GM12878 (cell line): ENCODE measurements around the gene HAPSTR1. TPM values are rescaled to one million over a fixed set of nuclear protein-coding genes. Genes with fewer than 3 reads are reported as not detected.

Experiments
- ATAC-seq: fragments of 200-7000 bp; cut with Tn5 transposase; 3 replicates; pipeline ENCODE4 v1.9.1; 2020; ENCODE audit warnings: mild to moderate bottlenecking, moderate library complexity
- BruUV-seq: library from RNA; stranded (reverse); fragments of 400-500 nt; replicated peaks from 2 replicates; lab custom pipeline; 2021; lab: Mats Ljungman, UMichigan
- CTCF ChIA-PET: fragments of 300-600 bp; sonication (Branson Sonifier 250); formaldehyde crosslinking; extraction: SDS; loops from one replicate; lab custom pipeline; 2021; ENCODE audit warnings: inconsistent platforms; lab: Yijun Ruan, JAX
- POLR2A ChIA-PET: fragments of 350-600 bp; formaldehyde crosslinking; extraction: SDS; loops from one replicate; lab custom pipeline; 2021; ENCODE audit warnings: inconsistent platforms; lab: Charles Lee
- RAD21 ChIA-PET: fragments of 300-600 bp; sonication (Branson Sonifier 250); formaldehyde crosslinking; loops from one replicate; lab custom pipeline; 2023; ENCODE audit warnings: antibody characterized with exemption; ENCODE audit not compliant: unreplicated experiment; lab: Charles Lee
- SMC1A ChIA-PET: fragments of 300-600 bp; sonication (Branson Sonifier 250); formaldehyde crosslinking; loops from one replicate; lab custom pipeline; 2023; ENCODE audit not compliant: unreplicated experiment, uncharacterized antibody; lab: Charles Lee
- DNase-seq: peaks from one replicate; pipeline ENCODE4 v3.0.0-alpha.2; 2011; ENCODE audit warnings: low read depth, low spot score
- FAIRE-seq: peaks from 3 replicates; lab custom pipeline; 2011; peaks lifted over from hg19 to GRCh38; lab: Jason Lieb, UNC
- H2AFZ ChIP-seq: 2 replicates; pipeline ENCODE4 v1.6.0; 2011; ENCODE audit warnings: low read depth, low read length, control low read depth; ENCODE audit not compliant: control insufficient read depth
- H3K27ac ChIP-seq: 2 replicates; pipeline ENCODE4 v1.5.1; 2011; ENCODE audit warnings: control low read depth; ENCODE audit not compliant: control insufficient read depth, insufficient read depth
- H3K27me3 ChIP-seq, 2 experiments: replicated peaks in 1 of 2; 2 replicates each; pipeline versions ENCODE4 v1.6.0 to v1.6.1; 2011; ENCODE audit warnings: low read length in 1 of 2; ENCODE audit not compliant: control insufficient read depth in 2 of 2, insufficient read depth in 2 of 2
- H3K36me3 ChIP-seq, 2 experiments: 2 replicates each; pipeline ENCODE4 v1.5.1; 2011; ENCODE audit warnings: low read length in 1 of 2; ENCODE audit not compliant: control insufficient read depth in 2 of 2, insufficient read depth in 2 of 2
- H3K4me1 ChIP-seq: 2 replicates; pipeline ENCODE4 v1.6.1; 2011; ENCODE audit warnings: mild to moderate bottlenecking, low read length, moderate library complexity, mixed read lengths; ENCODE audit not compliant: control insufficient read depth, insufficient read depth
- H3K4me2 ChIP-seq: 2 replicates; pipeline ENCODE4 v1.6.0; 2011; ENCODE audit warnings: control low read depth; ENCODE audit not compliant: control insufficient read depth, insufficient read depth
- H3K4me3 ChIP-seq: fragments of 200-600 bp; sonication (generic); 2 replicates; pipeline ENCODE4 v1.5.1; 2016
- H3K79me2 ChIP-seq: 2 replicates; pipeline ENCODE4 v1.6.0; 2011; ENCODE audit warnings: low read length; ENCODE audit not compliant: control insufficient read depth, insufficient read depth
- H3K9ac ChIP-seq: 2 replicates; pipeline ENCODE4 v1.8.0; 2011; ENCODE audit warnings: low read length, control low read depth, mixed read lengths; ENCODE audit not compliant: control insufficient read depth, insufficient read depth
- H3K9me3 ChIP-seq: replicated peaks from 3 replicates; pipeline ENCODE4 v1.5.1; 2011; ENCODE audit warnings: mild to moderate bottlenecking, low read length; ENCODE audit not compliant: control insufficient read depth, insufficient read depth
- H4K20me1 ChIP-seq: 2 replicates; pipeline ENCODE4 v1.6.0; 2011; ENCODE audit not compliant: control insufficient read depth, insufficient read depth
- DPF2 ChIP-seq: fragments of 450-650 bp; IDR thresholded peaks from 2 replicates; pipeline ENCODE4 v1.6.1; 2017; ENCODE audit warnings: mild to moderate bottlenecking
- EP300 ChIP-seq, 2 experiments: fragments of 150-350 bp in 1 of 2; IDR thresholded peaks; 2 replicates each; pipeline ENCODE4 v1.6.1; 2011 to 2012; ENCODE audit warnings: low read depth in 2 of 2, low read length in 2 of 2, borderline replicate concordance in 1 of 2, improper control_type of control experiment in 1 of 2, inconsistent platforms in 1 of 2; ENCODE audit not compliant: control insufficient read depth in 1 of 2
- ESRRA ChIP-seq: IDR thresholded peaks from 2 replicates; pipeline ENCODE4 v1.6.1; 2012; ENCODE audit warnings: mild to moderate bottlenecking, low read length, improper control_type of control experiment
- ETV6 ChIP-seq, 2 experiments: fragments of 450-650 bp in 1 of 2; IDR thresholded peaks in 1 of 2; conservative IDR thresholded peaks in 1 of 2; 2 replicates each; pipeline ENCODE4 v1.6.1; 2014; ENCODE audit warnings: antibody characterized with exemption in 1 of 2, borderline replicate concordance in 1 of 2, low read depth in 1 of 2, mild to moderate bottlenecking in 1 of 2, moderate library complexity in 1 of 2
- GATAD2B ChIP-seq: fragments of 450-650 bp; conservative IDR thresholded peaks from 2 replicates; pipeline ENCODE4 v1.6.1; 2017; ENCODE audit warnings: low read depth, mild to moderate bottlenecking, moderate library complexity
- KAT2A ChIP-seq: conservative IDR thresholded peaks from 2 replicates; pipeline ENCODE4 v1.6.1; 2011; ENCODE audit warnings: low read depth, low read length; ENCODE audit not compliant: control insufficient read depth
- MTA3 ChIP-seq: IDR thresholded peaks from 2 replicates; pipeline ENCODE4 v1.6.1; 2012; ENCODE audit warnings: low read length, inconsistent platforms, borderline replicate concordance
- POU2F2 ChIP-seq: IDR thresholded peaks from 3 replicates; pipeline ENCODE4 v1.6.1; 2011; ENCODE audit warnings: low read depth, mild to moderate bottlenecking, low read length, borderline replicate concordance
- RCOR1 ChIP-seq: conservative IDR thresholded peaks from 2 replicates; pipeline ENCODE4 v1.6.1; 2012; ENCODE audit warnings: low read depth, low read length, improper control_type of control experiment
- RUNX3 ChIP-seq: IDR thresholded peaks from 2 replicates; pipeline ENCODE4 v1.6.1; 2012; ENCODE audit warnings: low read length, inconsistent platforms
- WGBS: methylation state at CpG from one replicate; pipeline ENCODE4 v1.1.6; 2016; ENCODE audit warnings: low lambda C conversion rate; ENCODE audit not compliant: insufficient replicate concordance, insufficient coverage; ENCODE audit errors: missing lambda C conversion rate; 5-methylcytosine and 5-hydroxymethylcytosine counted together
- in situ Hi-C: fragments of 300-500 bp; cut with MboI; formaldehyde crosslinking; loops from 9 replicates; pipeline ENCODE4 v1.14.3; 2018; ENCODE audit warnings: mixed read lengths
- intact Hi-C: fragments of 100-400 bp; cut with micrococcal nuclease; formaldehyde crosslinking; loops from one replicate; pipeline ENCODE4 v1.14.2; 2022; ENCODE audit not compliant: unreplicated experiment
- polyA plus RNA-seq, 11 experiments: library from polyadenylated mRNA; depleted of rRNA in 4 of 11; unstranded in 6 of 11; stranded (reverse) in 5 of 11; fragments of >200 nt; fragmentation: Nextera tagmentation in 4 of 11; fragmentation: Illumina TruSeq in 1 of 11; extraction: Ambion mirVana in 4 of 11; extraction: Trizol in 1 of 11; gene quantifications; 1 replicate in 1 of 11; 2 replicates in 10 of 11; pipeline versions ENCODE4 v1.2.1 to v1.2.3, GENCODE V29; 2011 to 2016; ENCODE audit warnings: inconsistent platforms in 2 of 11, missing spikeins in 2 of 11, low read depth in 1 of 11
- total RNA-seq, 4 experiments: library from RNA; depleted of rRNA in 3 of 4; stranded (reverse); fragments of >200 nt in 3 of 4; fragmentation: Illumina TruSeq in 1 of 4; extraction: Trizol in 1 of 4; gene quantifications; 2 replicates each; pipeline versions ENCODE4 v1.2.1 to v1.2.3, GENCODE V29; 2013 to 2021
- TF ChIP-seq, protein P1 (sequence below): IDR thresholded peaks from 2 replicates; pipeline ENCODE4 v1.6.1; 2011; ENCODE audit warnings: mild to moderate bottlenecking, low read depth, low read length, moderate library complexity; ENCODE audit not compliant: insufficient replicate concordance
- TF ChIP-seq, protein P2 (sequence below): fragments of 450-650 bp; formaldehyde crosslinking; IDR thresholded peaks from 2 replicates; pipeline ENCODE4 v1.4.0; 2020; ENCODE audit warnings: mild to moderate bottlenecking, moderate library complexity
- TF ChIP-seq, protein P3 (sequence below): IDR thresholded peaks from 2 replicates; pipeline ENCODE4 v1.6.1; 2011; ENCODE audit warnings: low read depth, mild to moderate bottlenecking, low read length, moderate library complexity, borderline replicate concordance; ENCODE audit errors: extremely low read depth
- TF ChIP-seq, protein P4 (sequence below): fragments of 450-650 bp; IDR thresholded peaks from 2 replicates; pipeline ENCODE4 v1.6.1; 2016; ENCODE audit warnings: mild to moderate bottlenecking

HAPSTR1 gene
- total and polyA plus RNA-seq, 10 of the 15 experiments (the other 5 are each of a cell fraction or from before 2014, with no cell fraction given): 8.7 to 52.5 (median 23.1) TPM

DNA sequence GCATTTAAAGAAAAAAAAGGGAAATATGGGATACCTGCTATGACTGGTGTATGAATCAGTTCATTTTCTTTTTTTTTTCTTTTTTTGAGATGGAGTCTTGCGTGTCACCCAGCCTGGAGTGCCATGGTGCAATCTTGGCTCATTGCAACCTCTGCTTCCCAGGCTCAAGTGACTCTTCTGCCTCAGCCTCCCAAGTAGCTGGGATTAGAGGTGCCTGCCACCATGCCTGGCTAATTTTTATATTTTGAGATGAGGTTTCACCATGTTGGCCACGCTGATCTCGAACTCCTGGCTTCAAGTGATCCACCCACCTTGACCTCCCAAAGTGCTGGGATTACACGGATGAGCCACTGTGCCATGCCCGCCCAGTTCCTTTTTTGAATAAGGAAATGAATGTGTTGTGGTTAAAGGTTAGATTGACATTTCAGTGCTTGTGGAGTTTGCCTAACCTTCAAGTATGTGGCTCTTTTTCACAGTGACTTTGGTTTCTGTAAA is 7.7 kb downstream of the HAPSTR1 start:
- no peak overlapping the region for H3K9ac ChIP-seq
- peak overlapping the region; percentile 48; the same call in 1 of the 2 replicates for H3K4me3 ChIP-seq
- CTCF ChIA-PET: interaction anchor here (1.4 to 7.9 kb wide), 2 partner anchors 36 to 164 kb away, joined by 3 to 33 read pairs; no protein-coding TSS in a partner anchor
- DNase-seq (no peak), FAIRE-seq (peak; percentile 83), ATAC-seq (peak; percentile 59)
- in situ Hi-C loops: no loop called here
- no peaks in the 10 kb centered on the region for H3K27me3 ChIP-seq
- 8% methylated on average over 5 of the region's 5 CpGs for WGBS
- POLR2A ChIA-PET: interaction anchor here (0.9 kb wide), 1 partner anchor 12 kb away, joined by 3 read pairs; no protein-coding TSS in a partner anchor
- RAD21 ChIA-PET: interaction anchor here (1.4 kb wide), 1 partner anchor 8 kb away, joined by 5 read pairs; no protein-coding TSS in a partner anchor
- H3K9me3 ChIP-seq: no peaks in the 10 kb centered on the region
- no TSS peak for BruUV-seq
- peaks cover 2 to 22% of the 10 kb centered on the region in 2 experiments for H3K36me3 ChIP-seq
- SMC1A ChIA-PET: interaction anchor here (1.3 to 7.6 kb wide), 3 partner anchors 12 to 37 kb away, joined by 4 to 44 read pairs (median 14); no protein-coding TSS in a partner anchor
- intact Hi-C loops: no loop called here
- no peak overlapping the region for H2AFZ ChIP-seq
- H3K4me1 ChIP-seq: peaks cover 18% of the 10 kb centered on the region
- H3K79me2 ChIP-seq: peaks cover 100% of the 10 kb centered on the region
- H3K4me2 ChIP-seq: peak overlapping the region; percentile 66
- H3K27ac ChIP-seq: peak overlapping the region; percentile 15
- H4K20me1 ChIP-seq: peaks cover 17% of the 10 kb centered on the region
- peak; percentile 51; the same call in 1 of the 2 replicates for TF ChIP-seq DPF2
- TF ChIP-seq, protein P1, sequence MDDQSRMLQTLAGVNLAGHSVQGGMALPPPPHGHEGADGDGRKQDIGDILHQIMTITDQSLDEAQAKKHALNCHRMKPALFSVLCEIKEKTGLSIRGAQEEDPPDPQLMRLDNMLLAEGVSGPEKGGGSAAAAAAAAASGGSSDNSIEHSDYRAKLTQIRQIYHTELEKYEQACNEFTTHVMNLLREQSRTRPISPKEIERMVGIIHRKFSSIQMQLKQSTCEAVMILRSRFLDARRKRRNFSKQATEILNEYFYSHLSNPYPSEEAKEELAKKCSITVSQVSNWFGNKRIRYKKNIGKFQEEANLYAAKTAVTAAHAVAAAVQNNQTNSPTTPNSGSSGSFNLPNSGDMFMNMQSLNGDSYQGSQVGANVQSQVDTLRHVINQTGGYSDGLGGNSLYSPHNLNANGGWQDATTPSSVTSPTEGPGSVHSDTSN: peak; percentile 8
- no peak; the same call in 1 of the 2 replicates for TF ChIP-seq GATAD2B
- TF ChIP-seq, protein P2, sequence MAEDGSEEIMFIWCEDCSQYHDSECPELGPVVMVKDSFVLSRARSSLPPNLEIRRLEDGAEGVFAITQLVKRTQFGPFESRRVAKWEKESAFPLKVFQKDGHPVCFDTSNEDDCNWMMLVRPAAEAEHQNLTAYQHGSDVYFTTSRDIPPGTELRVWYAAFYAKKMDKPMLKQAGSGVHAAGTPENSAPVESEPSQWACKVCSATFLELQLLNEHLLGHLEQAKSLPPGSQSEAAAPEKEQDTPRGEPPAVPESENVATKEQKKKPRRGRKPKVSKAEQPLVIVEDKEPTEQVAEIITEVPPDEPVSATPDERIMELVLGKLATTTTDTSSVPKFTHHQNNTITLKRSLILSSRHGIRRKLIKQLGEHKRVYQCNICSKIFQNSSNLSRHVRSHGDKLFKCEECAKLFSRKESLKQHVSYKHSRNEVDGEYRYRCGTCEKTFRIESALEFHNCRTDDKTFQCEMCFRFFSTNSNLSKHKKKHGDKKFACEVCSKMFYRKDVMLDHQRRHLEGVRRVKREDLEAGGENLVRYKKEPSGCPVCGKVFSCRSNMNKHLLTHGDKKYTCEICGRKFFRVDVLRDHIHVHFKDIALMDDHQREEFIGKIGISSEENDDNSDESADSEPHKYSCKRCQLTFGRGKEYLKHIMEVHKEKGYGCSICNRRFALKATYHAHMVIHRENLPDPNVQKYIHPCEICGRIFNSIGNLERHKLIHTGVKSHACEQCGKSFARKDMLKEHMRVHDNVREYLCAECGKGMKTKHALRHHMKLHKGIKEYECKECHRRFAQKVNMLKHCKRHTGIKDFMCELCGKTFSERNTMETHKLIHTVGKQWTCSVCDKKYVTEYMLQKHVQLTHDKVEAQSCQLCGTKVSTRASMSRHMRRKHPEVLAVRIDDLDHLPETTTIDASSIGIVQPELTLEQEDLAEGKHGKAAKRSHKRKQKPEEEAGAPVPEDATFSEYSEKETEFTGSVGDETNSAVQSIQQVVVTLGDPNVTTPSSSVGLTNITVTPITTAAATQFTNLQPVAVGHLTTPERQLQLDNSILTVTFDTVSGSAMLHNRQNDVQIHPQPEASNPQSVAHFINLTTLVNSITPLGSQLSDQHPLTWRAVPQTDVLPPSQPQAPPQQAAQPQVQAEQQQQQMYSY: no peak
- TF ChIP-seq POU2F2: 0 out of 3 replicates have a peak, but pooled peaks have one; percentile 11
- peak; percentile 35; the same call in 1 of the 2 replicates for TF ChIP-seq MTA3
- TF ChIP-seq RCOR1: no peak
- TF ChIP-seq EP300 (IDR thresholded peaks at IDR 0.05; ENCODE audit: borderline replicate concordance in 1 of 2, control insufficient read depth in 1 of 2, low read depth in 2 of 2, low read length in 2 of 2): no peak
- TF ChIP-seq, protein P3, sequence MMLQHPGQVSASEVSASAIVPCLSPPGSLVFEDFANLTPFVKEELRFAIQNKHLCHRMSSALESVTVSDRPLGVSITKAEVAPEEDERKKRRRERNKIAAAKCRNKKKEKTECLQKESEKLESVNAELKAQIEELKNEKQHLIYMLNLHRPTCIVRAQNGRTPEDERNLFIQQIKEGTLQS: no peak
- no peak for TF ChIP-seq ETV6 (conservative IDR thresholded peaks at IDR 0.05 in 1 of 2, IDR thresholded peaks at IDR 0.05 in 1 of 2; ENCODE audit: borderline replicate concordance in 1 of 2, low read depth in 1 of 2)
- no peak for TF ChIP-seq KAT2A
- TF ChIP-seq, protein P4, sequence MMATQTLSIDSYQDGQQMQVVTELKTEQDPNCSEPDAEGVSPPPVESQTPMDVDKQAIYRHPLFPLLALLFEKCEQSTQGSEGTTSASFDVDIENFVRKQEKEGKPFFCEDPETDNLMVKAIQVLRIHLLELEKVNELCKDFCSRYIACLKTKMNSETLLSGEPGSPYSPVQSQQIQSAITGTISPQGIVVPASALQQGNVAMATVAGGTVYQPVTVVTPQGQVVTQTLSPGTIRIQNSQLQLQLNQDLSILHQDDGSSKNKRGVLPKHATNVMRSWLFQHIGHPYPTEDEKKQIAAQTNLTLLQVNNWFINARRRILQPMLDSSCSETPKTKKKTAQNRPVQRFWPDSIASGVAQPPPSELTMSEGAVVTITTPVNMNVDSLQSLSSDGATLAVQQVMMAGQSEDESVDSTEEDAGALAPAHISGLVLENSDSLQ: peak; percentile 76
- no peak for TF ChIP-seq ESRRA
- peak; percentile 93 for TF ChIP-seq RUNX3
